Subcutaneous abdominal adipose tissue (tissue), 5 donors: Measurements from ENCODE around the gene NUP133.
A peak's percentile ranks its signal among the peaks of the same experiment; 100 is the strongest.
"Not testable (repeated sequence)": the region's sequence is repeated elsewhere in the genome, so short reads cannot be mapped to it uniquely, and the experiment has no call there.

Experiments
- H3K27ac ChIP-seq: one replicate; pipeline ENCODE4 v1.7.0; 2013; ENCODE audit warnings: low read depth, mild to moderate bottlenecking, inconsistent platforms, low read length, moderate library complexity
- H3K27me3 ChIP-seq, 5 donors: one replicate each; pipeline ENCODE4 v1.7.0; 2013; ENCODE audit warnings: low read length in 5 of 5, inconsistent platforms in 1 of 5; ENCODE audit not compliant: control insufficient read depth in 5 of 5, insufficient read depth in 4 of 5
- H3K36me3 ChIP-seq, 5 donors: one replicate each; pipeline ENCODE4 v1.7.0; 2013; ENCODE audit warnings: low read length in 5 of 5; ENCODE audit not compliant: control insufficient read depth in 5 of 5, insufficient read depth in 5 of 5
- H3K4me1 ChIP-seq, 5 donors: one replicate each; pipeline ENCODE4 v1.7.0; 2013; ENCODE audit warnings: low read length in 5 of 5, mild to moderate bottlenecking in 3 of 5, moderate library complexity in 1 of 5; ENCODE audit not compliant: control insufficient read depth in 5 of 5, insufficient read depth in 5 of 5
- H3K4me3 ChIP-seq, 5 donors: one replicate each; pipeline ENCODE4 v1.7.0; 2013; ENCODE audit warnings: low read length in 5 of 5, low read depth in 1 of 5
- H3K9ac ChIP-seq, 5 donors: one replicate each; pipeline ENCODE4 v1.7.0; 2013; ENCODE audit warnings: low read length in 5 of 5, mild to moderate bottlenecking in 4 of 5, moderate library complexity in 3 of 5
- H3K9me3 ChIP-seq, 5 donors: one replicate each; pipeline ENCODE4 v1.7.0; 2013; ENCODE audit warnings: low read length in 5 of 5; ENCODE audit not compliant: control insufficient read depth in 5 of 5
- donor health status: healthy.
- donor health status: healthy.
- donor health status: healthy.
- donor health status: healthy.
- donor health status: healthy.

Gene NUP133

DNA sequence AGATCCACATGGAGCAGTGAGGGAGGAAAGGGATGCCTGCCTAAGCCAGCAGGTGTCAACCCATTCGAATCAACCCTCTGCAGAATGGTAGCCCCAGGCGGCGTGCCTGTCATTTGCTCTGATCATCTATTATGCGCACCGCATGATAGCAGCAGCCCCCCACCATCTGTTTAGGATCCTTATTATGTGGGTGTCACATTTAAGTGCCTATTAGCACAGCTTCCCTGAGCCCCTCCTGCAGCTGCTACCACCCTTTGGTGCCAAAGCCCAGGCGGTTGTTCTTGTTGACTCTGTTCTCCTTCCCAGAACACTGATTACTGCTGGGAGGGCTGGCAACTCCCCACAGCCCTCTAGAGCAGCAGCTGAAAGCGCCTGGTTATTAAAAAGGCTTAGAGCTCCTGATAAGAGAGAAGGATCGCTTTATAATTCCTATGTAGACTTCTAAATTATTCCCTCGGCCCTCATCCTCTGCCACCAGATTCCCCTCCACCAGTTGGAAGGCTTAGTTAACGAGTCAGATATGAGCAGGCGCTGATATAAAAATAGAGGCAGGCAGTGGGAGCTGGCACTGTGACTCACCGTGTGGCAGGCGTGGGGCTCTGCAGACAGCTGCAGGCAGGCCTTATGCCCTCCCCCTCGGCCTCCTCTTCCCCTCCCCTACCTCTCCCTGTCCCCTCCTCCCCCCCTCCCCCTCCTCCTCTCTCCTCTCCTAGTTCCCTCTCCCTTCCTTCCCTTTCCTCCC lies 97.3 kb downstream of the NUP133 start:
- H3K9me3 ChIP-seq: no peaks in the 10 kb centered on the region
- H3K4me1 ChIP-seq: peaks cover 0 to 39% (median 25%) of the 10 kb centered on the region in 5 donors
- H3K27me3 ChIP-seq: peaks cover 39 to 48% (median 42%) of the 10 kb centered on the region in 5 donors
- H3K36me3 ChIP-seq: no peaks in the 10 kb centered on the region
- H3K9ac ChIP-seq: no peak overlapping the region
- H3K27ac ChIP-seq: no peak overlapping the region
- H3K4me3 ChIP-seq: no peak overlapping the region

GRCh38 chr1:229410370-229410691 lies 97.8 kb downstream of the NUP133 start:
- Histone ChIP-seq H3K36me3 (no peaks in the 10 kb centered on the region), H3K4me1 (peaks cover 0 to 39% (median 25%) of the 10 kb centered on the region in 5 donors), H3K27me3 (peaks cover 39 to 53% (median 47%) of the 10 kb centered on the region in 5 donors), H3K4me3 (no peak overlapping the region), H3K9ac (no peak overlapping the region), H3K27ac (no peak overlapping the region), H3K9me3 (no peaks in the 10 kb centered on the region)

DNA sequence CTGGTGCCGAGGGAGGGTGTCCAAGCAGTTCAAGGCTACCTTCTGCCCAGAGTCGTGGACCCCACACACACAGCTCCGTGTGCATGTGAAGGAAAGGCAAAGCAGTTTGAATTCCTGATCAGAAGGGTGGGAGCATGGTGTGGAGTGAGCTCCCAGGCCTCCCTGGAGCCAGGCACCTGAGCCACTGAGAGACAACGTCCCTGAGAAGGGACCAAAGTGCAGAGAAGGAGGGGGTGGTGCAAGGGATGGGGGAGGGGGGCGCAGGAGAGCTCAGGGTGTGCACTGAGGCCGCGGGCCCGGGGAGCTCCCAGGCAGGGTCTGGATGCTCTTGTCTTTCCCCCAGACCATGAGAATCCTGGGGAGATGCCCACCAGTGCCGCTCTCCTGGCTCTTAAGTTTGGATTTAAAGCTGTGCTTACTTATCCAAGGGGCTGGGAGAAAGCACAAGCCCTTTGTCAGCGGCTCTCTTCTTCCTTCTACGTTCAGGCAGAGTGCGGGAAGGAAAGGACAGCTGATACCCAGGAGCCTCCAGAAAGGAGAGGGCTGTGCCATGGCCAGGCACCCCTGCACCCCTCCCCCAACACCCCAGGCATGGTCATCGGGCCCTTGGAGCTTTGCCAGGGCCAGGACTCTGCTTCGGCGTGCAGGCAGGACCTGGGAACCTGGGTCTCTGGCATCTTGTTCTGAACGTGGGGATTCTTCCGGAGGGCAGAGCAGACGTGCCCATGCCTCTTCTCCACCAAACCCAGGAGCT lies 98.3 kb downstream of the NUP133 start:
- Histone ChIP-seq H3K4me3 (no peak overlapping the region), H3K27ac (no peak overlapping the region), H3K9me3 (no peaks in the 10 kb centered on the region), H3K27me3 (peaks cover 39 to 53% (median 47%) of the 10 kb centered on the region in 5 donors), H3K4me1 (peaks cover 0 to 39% (median 25%) of the 10 kb centered on the region in 5 donors), H3K36me3 (no peaks in the 10 kb centered on the region), H3K9ac (no peak overlapping the region)

DNA sequence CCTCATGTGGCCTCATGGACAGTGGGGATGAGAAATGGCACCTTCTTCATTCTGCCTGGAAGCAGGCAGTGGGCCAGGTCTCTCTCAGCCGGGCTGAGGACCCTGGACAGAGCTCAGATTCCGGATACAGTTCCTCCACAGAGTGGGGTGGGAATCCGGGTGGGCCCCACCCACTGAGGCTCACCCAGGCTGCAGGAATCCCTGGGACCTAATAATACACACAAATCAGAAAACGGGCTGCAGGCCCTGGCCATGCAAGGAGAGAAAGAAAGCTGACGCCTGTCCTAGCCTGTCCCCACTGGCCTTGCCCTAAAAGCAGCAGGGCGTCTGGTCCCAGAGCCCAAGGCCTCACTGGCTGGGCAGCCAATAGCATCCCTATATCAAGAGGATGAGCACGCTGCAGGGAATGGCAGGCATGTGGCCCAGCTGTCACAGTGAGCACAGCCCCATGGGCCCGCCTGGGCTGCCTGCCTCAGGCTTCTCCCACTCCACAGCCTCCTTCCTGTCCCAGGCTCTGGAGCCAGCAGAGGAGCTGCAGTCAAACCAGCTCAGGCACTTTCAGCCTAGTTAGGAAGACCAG lies 99.6 kb downstream of the NUP133 start:
- Histone ChIP-seq H3K27me3 (peaks cover 39 to 60% (median 51%) of the 10 kb centered on the region in 5 donors), H3K4me3 (no peak overlapping the region), H3K9me3 (no peaks in the 10 kb centered on the region), H3K4me1 (peaks cover 0 to 39% (median 25%) of the 10 kb centered on the region in 5 donors), H3K27ac (no peak overlapping the region), H3K36me3 (no peaks in the 10 kb centered on the region), H3K9ac (no peak overlapping the region)

DNA sequence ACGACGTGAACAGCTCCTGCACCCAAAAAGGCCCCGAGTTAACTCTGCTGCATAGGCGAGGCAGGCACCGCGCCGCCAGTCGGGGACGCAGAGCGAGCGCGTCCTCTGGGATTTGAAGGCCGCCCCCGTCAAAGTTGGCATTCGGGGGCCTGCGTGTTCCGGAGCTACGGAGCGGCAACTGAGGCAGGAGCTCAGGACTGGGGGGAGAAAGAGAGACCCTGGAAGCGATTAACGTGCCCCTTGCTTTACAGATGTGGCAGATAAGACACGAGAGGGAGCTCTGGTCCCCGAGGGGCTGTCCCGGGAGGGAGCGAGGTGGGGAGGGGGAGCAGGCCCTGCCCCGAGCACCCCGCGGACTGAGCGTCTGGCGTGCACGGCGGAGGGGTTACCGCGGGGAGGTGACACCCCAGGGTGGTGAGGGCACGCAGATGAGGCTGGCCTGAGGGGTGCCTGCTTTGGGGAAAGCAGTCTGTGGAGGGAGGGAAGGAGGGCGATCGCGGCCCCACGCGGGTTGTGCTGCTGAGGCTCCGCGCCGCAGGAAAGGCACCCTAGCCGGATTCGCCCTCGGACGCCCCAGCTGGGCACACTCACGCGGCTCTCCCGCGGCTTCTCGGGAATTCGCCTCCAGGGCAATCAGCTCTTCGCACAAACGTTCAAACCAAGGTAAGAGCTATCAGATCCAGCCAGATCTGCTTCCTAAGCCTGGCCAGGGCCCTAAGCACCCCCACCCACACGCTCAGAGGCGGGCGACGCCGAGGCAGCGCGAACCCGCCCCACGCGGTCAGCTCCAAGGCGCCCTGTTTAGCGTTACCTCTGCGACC lies 100.7 kb downstream of the NUP133 start:
- peaks cover 42 to 63% (median 55%) of the 10 kb centered on the region in 5 donors for H3K27me3 ChIP-seq

GRCh38 chr1:229406798-229407197 lies 101.3 kb downstream of the NUP133 start:
- H3K9ac ChIP-seq: no peak overlapping the region

More for the DNA sequence above, 100.7 kb downstream of the NUP133 start:
- Histone ChIP-seq H3K4me1 (peaks cover 0 to 39% (median 25%) of the 10 kb centered on the region in 5 donors), H3K27ac (no peak overlapping the region), H3K9ac (no peak overlapping the region), H3K9me3 (no peaks in the 10 kb centered on the region), H3K36me3 (no peaks in the 10 kb centered on the region), H3K4me3 (peak overlapping the region in 4 of 5 donors; percentile 17 to 58 (median 45))

DNA sequence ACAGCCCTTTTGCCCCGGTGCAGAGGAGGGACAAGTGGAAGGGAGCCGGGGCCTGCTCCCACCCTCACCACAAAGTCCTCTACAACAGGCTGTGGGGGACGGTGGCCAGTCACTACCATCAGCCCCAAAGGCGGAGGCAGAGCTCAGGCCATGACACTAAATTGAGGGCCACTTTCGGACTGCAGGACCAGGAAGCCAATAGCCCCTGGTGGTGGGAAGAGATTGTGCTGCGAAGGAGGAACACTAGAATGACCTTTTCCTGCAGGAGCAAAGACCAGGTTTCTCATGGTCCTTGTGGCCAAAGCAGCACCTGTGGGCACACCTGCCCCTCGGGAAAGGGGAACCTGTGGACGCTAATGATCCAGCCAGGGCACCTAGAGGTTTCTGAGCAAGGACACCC lies 104.6 kb downstream of the NUP133 start:
- H3K4me1 ChIP-seq: peaks cover 0 to 16% (median 11%) of the 10 kb centered on the region in 5 donors
- H3K4me3 ChIP-seq: no peak overlapping the region
- no peak overlapping the region for H3K9ac ChIP-seq
- H3K36me3 ChIP-seq: no peaks in the 10 kb centered on the region
- H3K27me3 ChIP-seq: peaks cover 26 to 50% (median 39%) of the 10 kb centered on the region in 5 donors
- H3K27ac ChIP-seq: no peak overlapping the region
- no peaks in the 10 kb centered on the region for H3K9me3 ChIP-seq

More at GRCh38 chr1:229406798-229407197, 101.3 kb downstream of the NUP133 start:
- Histone ChIP-seq H3K9me3 (no peaks in the 10 kb centered on the region), H3K4me3 (peak overlapping the region in 3 of 5 donors; percentile 37 to 58 (median 53)), H3K27me3 (peaks cover 43 to 61% (median 52%) of the 10 kb centered on the region in 5 donors), H3K4me1 (peaks cover 0 to 39% (median 25%) of the 10 kb centered on the region in 5 donors), H3K36me3 (no peaks in the 10 kb centered on the region), H3K27ac (no peak overlapping the region)

DNA sequence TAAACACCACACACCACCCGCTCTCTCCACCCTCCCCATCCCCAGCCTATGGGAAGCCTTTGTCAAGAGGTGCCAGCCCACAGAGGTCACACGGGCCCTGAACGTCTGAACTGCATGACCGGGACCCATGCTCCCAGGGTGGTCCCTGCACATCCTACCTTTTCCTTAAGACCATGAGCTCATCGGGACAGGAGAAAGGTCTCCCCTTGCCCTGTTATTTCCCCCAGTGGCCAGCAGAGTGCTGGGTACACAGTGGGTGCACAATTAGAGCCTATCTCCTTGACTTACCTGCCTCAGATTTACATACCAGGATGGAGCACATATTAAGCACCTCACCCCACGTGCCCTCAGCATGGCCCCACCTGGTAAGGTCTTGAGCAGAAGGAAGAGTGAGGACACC lies 105.1 kb downstream of the NUP133 start:
- Histone ChIP-seq H3K4me3 (no peak overlapping the region), H3K36me3 (no peaks in the 10 kb centered on the region), H3K9me3 (no peaks in the 10 kb centered on the region), H3K27me3 (peaks cover 20 to 45% (median 34%) of the 10 kb centered on the region in 5 donors), H3K27ac (no peak overlapping the region), H3K9ac (no peak overlapping the region), H3K4me1 (peaks cover 0 to 15% (median 11%) of the 10 kb centered on the region in 5 donors)

GRCh38 chr1:229402329-229402728 lies 105.8 kb downstream of the NUP133 start:
- not testable (repeated sequence) for H3K36me3 ChIP-seq, H3K4me1 ChIP-seq, H3K9ac ChIP-seq, H3K4me3 ChIP-seq, H3K9me3 ChIP-seq, H3K27ac ChIP-seq
- peaks cover 13 to 40% (median 27%) of the 10 kb centered on the region in 5 donors for H3K27me3 ChIP-seq
